ENCODE data around the gene SYT2. TPM values are rescaled to one million over a fixed set of nuclear protein-coding genes. Genes with fewer than 3 reads are reported as not detected.

SYT2 gene
- total RNA-seq, 1 experiment from 2014 or later = 0.09 TPM

- intact Hi-C loops (cut with micrococcal nuclease; ENCODE audit: unreplicated experiment) = no loop called here
- Histone ChIP-seq H3K9me3 (no peaks in the 10 kb centered on the region), H3K4me1 (no peaks in the 10 kb centered on the region), H3K27me3 (replicated peaks; ENCODE audit: control insufficient read depth, insufficient read depth, low read length) (no peaks in the 10 kb centered on the region), H3K36me3 (ENCODE audit: control insufficient read depth, insufficient read depth, low read length) (no peaks in the 10 kb centered on the region), H3K4me3 (ENCODE audit: low read depth, low read length) (no peak overlapping the region)
- no peaks in the 10 kb centered on the region for H3K4me1 Mint-ChIP-seq (ENCODE audit: low read depth, unreplicated experiment)
- H3K4me3 Mint-ChIP-seq (ENCODE audit: unreplicated experiment) = no peak overlapping the region
- CTCF ChIA-PET = interaction anchor here (0.6 kb wide), 1 partner anchor 9 kb away, joined by 3 read pairs; no protein-coding TSS in a partner anchor
- no peak overlapping the region for H3K27ac Mint-ChIP-seq (ENCODE audit: unreplicated experiment)
- no TSS peak for BruUV-seq (replicated peaks)
- no peaks in the 10 kb centered on the region for H3K36me3 Mint-ChIP-seq (ENCODE audit: insufficient read depth, unreplicated experiment)
- no peaks in the 10 kb centered on the region for H3K9me3 Mint-ChIP-seq (ENCODE audit: unreplicated experiment)
- no peaks in the 10 kb centered on the region for H3K27me3 Mint-ChIP-seq (ENCODE audit: insufficient read depth, unreplicated experiment)
- no peak for DNase-seq
- POLR2A ChIA-PET = no interaction called here
- TF ChIP-seq CTCF (IDR thresholded peaks at IDR 0.05; ENCODE audit: insufficient read depth in 1 of 2, low read depth in 1 of 2, low read length in 1 of 2, severe bottlenecking in 1 of 2, unreplicated experiment in 1 of 2) = no peak
Observed at GRCh38 chr1:202575918-202576653, 134.2 kb downstream of the SYT2 start.

GRCh38 chr1:202572867-202573266 lies 137.4 kb downstream of the SYT2 start:
- Histone ChIP-seq H3K36me3 (ENCODE audit: control insufficient read depth, insufficient read depth, low read length) (no peaks in the 10 kb centered on the region), H3K27me3 (replicated peaks; ENCODE audit: control insufficient read depth, insufficient read depth, low read length) (no peaks in the 10 kb centered on the region), H3K4me3 (ENCODE audit: low read depth, low read length) (no peak overlapping the region), H3K4me1 (peaks cover 15% of the 10 kb centered on the region), H3K9me3 (no peaks in the 10 kb centered on the region)
- BruUV-seq (replicated peaks) = no TSS peak
- Mint-ChIP-seq H3K4me3 (ENCODE audit: unreplicated experiment) (no peak overlapping the region), H3K27me3 (ENCODE audit: insufficient read depth, unreplicated experiment) (no peaks in the 10 kb centered on the region), H3K36me3 (ENCODE audit: insufficient read depth, unreplicated experiment) (no peaks in the 10 kb centered on the region), H3K9me3 (ENCODE audit: unreplicated experiment) (no peaks in the 10 kb centered on the region), H3K4me1 (ENCODE audit: low read depth, unreplicated experiment) (peaks cover 20% of the 10 kb centered on the region), H3K27ac (ENCODE audit: unreplicated experiment) (no peak overlapping the region)
- DNase-seq = no peak
- ChIA-PET CTCF (interaction anchor here (1.0 kb wide), 1 partner anchor 147 kb away, joined by 3 read pairs; no protein-coding TSS in a partner anchor), POLR2A (no interaction called here)
- no peak for TF ChIP-seq CTCF (IDR thresholded peaks at IDR 0.05; ENCODE audit: insufficient read depth in 1 of 2, low read depth in 1 of 2, low read length in 1 of 2, severe bottlenecking in 1 of 2, unreplicated experiment in 1 of 2)
- intact Hi-C loops (cut with micrococcal nuclease; ENCODE audit: unreplicated experiment) = no loop called here

GRCh38 chr1:202571719-202572339 lies 138.4 kb downstream of the SYT2 start:
- no peak overlapping the region for H3K4me3 ChIP-seq (ENCODE audit: low read depth, low read length)
- Mint-ChIP-seq H3K27me3 (ENCODE audit: insufficient read depth, unreplicated experiment) (no peaks in the 10 kb centered on the region), H3K36me3 (ENCODE audit: insufficient read depth, unreplicated experiment) (no peaks in the 10 kb centered on the region), H3K4me3 (ENCODE audit: unreplicated experiment) (no peak overlapping the region), H3K4me1 (ENCODE audit: low read depth, unreplicated experiment) (peaks cover 30% of the 10 kb centered on the region), H3K27ac (ENCODE audit: unreplicated experiment) (no peak overlapping the region), H3K9me3 (ENCODE audit: unreplicated experiment) (no peaks in the 10 kb centered on the region)
- no peaks in the 10 kb centered on the region for H3K9me3 ChIP-seq
- H3K27me3 ChIP-seq (replicated peaks; ENCODE audit: control insufficient read depth, insufficient read depth, low read length) = no peaks in the 10 kb centered on the region
- no TSS peak for BruUV-seq (replicated peaks)
- peak in 1 of 2 experiments; percentile 55 for DNase-seq
- TF ChIP-seq CTCF (IDR thresholded peaks at IDR 0.05; ENCODE audit: insufficient read depth in 1 of 2, low read depth in 1 of 2, low read length in 1 of 2, severe bottlenecking in 1 of 2, unreplicated experiment in 1 of 2) = peak; percentile 79 to 88
- ChIA-PET CTCF (interaction anchor here (1.0 to 1.9 kb wide), 3 partner anchors 71 to 148 kb away, joined by 3 to 8 read pairs (median 4); no protein-coding TSS in a partner anchor), POLR2A (no interaction called here)
- H3K36me3 ChIP-seq (ENCODE audit: control insufficient read depth, insufficient read depth, low read length) = no peaks in the 10 kb centered on the region
- intact Hi-C loops (cut with micrococcal nuclease; ENCODE audit: unreplicated experiment) = loop anchor here (1.0 to 2.0 kb wide), 2 partner anchors 71 to 107 kb away; no protein-coding TSS in a partner anchor
- peaks cover 21% of the 10 kb centered on the region for H3K4me1 ChIP-seq
